H9 (cell line): Measurements from ENCODE around the gene KRT5. TPM values are rescaled to one million over a fixed set of nuclear protein-coding genes. Genes with fewer than 3 reads are reported as not detected.

Experiments
- DNase-seq: peaks from one replicate; pipeline ENCODE4 v3.0.0-alpha.2; 2017
- H2AFZ ChIP-seq: one replicate; pipeline ENCODE4 v1.6.1; 2013; ENCODE audit warnings: mild to moderate bottlenecking, low read length, control low read depth, moderate library complexity
- H2AK5ac ChIP-seq: 2 replicates; pipeline ENCODE4 v1.6.1; 2013; ENCODE audit warnings: low read length, control low read depth, mixed read lengths; ENCODE audit not compliant: insufficient read length
- H2BK120ac ChIP-seq: one replicate; pipeline ENCODE4 v1.6.1; 2013; ENCODE audit warnings: low read depth, mild to moderate bottlenecking, low read length, control low read depth, inconsistent platforms; ENCODE audit not compliant: poor library complexity, severe bottlenecking
- H2BK12ac ChIP-seq: 2 replicates; pipeline ENCODE4 v1.6.1; 2013; ENCODE audit warnings: low read length, control low read depth, mixed read lengths, low read depth; ENCODE audit not compliant: insufficient read length
- H2BK15ac ChIP-seq: 2 replicates; pipeline ENCODE4 v1.6.1; 2013; ENCODE audit warnings: low read depth, low read length, control low read depth
- H2BK20ac ChIP-seq: one replicate; pipeline ENCODE4 v1.6.1; 2013; ENCODE audit warnings: low read depth, mild to moderate bottlenecking, low read length, control low read depth, inconsistent platforms; ENCODE audit not compliant: poor library complexity, severe bottlenecking
- H2BK5ac ChIP-seq: 2 replicates; pipeline ENCODE4 v1.6.1; 2013; ENCODE audit warnings: low read length, control low read depth, mixed read lengths; ENCODE audit not compliant: insufficient read length
- H3K14ac ChIP-seq: 2 replicates; pipeline ENCODE4 v1.6.1; 2013; ENCODE audit warnings: low read length, control low read depth; ENCODE audit not compliant: insufficient read depth
- H3K18ac ChIP-seq: 2 replicates; pipeline ENCODE4 v1.6.1; 2013; ENCODE audit warnings: low read depth, mild to moderate bottlenecking, mixed read lengths, low read length, control low read depth; ENCODE audit not compliant: insufficient read length
- H3K23ac ChIP-seq: 2 replicates; pipeline ENCODE4 v1.6.1; 2013; ENCODE audit warnings: low read length, control low read depth, mixed read lengths, low read depth; ENCODE audit not compliant: insufficient read length
- H3K23me2 ChIP-seq: 2 replicates; pipeline ENCODE4 v1.6.1; 2013; ENCODE audit warnings: low read depth, mild to moderate bottlenecking, mixed read lengths, low read length, control low read depth; ENCODE audit not compliant: insufficient read length, poor library complexity, severe bottlenecking
- H3K27ac ChIP-seq: 2 replicates; pipeline ENCODE4 v1.5.1; 2013; ENCODE audit warnings: low read length, control low read depth, mixed read lengths, low read depth; ENCODE audit not compliant: insufficient read length
- H3K27me3 ChIP-seq: 2 replicates; pipeline ENCODE4 v1.6.1; 2013; ENCODE audit warnings: low read length, control low read depth, inconsistent platforms; ENCODE audit not compliant: insufficient read depth
- H3K4ac ChIP-seq: 2 replicates; pipeline ENCODE4 v1.6.1; 2013; ENCODE audit warnings: low read depth, mild to moderate bottlenecking, control low read depth, inconsistent platforms, low read length, moderate library complexity
- H3K4me1 ChIP-seq: 2 replicates; pipeline ENCODE4 v1.6.1; 2013; ENCODE audit warnings: low read length, control low read depth, inconsistent platforms; ENCODE audit not compliant: insufficient read depth
- H3K4me2 ChIP-seq: 2 replicates; pipeline ENCODE4 v1.6.1; 2013; ENCODE audit warnings: low read length, control low read depth, mixed read lengths; ENCODE audit not compliant: insufficient read length, insufficient read depth
- H3K56ac ChIP-seq: 2 replicates; pipeline ENCODE4 v1.6.1; 2013; ENCODE audit warnings: low read depth, mild to moderate bottlenecking, mixed read lengths, low read length, control low read depth; ENCODE audit not compliant: insufficient read length
- H3K79me1 ChIP-seq: 2 replicates; pipeline ENCODE4 v1.6.1; 2013; ENCODE audit warnings: low read depth, mild to moderate bottlenecking, moderate library complexity, low read length, control low read depth, inconsistent platforms; ENCODE audit not compliant: insufficient read depth, poor library complexity, severe bottlenecking
- H3K79me2 ChIP-seq: 2 replicates; pipeline ENCODE4 v1.6.1; 2013; ENCODE audit warnings: low read length, control low read depth, inconsistent platforms; ENCODE audit not compliant: insufficient read depth
- H3K9ac ChIP-seq: 2 replicates; pipeline ENCODE4 v1.6.1; 2013; ENCODE audit warnings: low read length, control low read depth, mixed read lengths; ENCODE audit not compliant: insufficient read length; ENCODE audit errors: extremely low read depth
- H3K9me3 ChIP-seq: one replicate; pipeline ENCODE4 v1.6.1; 2013; ENCODE audit warnings: low read depth, low read length, inconsistent platforms; ENCODE audit not compliant: control insufficient read depth
- H3T11ph ChIP-seq: one replicate; pipeline ENCODE4 v1.6.1; 2013; ENCODE audit warnings: mild to moderate bottlenecking, low read length, control low read depth, inconsistent platforms
- H4K20me1 ChIP-seq: one replicate; pipeline ENCODE4 v1.6.1; 2013; ENCODE audit not compliant: control insufficient read depth, insufficient read length, insufficient read depth
- H4K5ac ChIP-seq: 2 replicates; pipeline ENCODE4 v1.6.1; 2013; ENCODE audit warnings: low read depth, mild to moderate bottlenecking, mixed read lengths, low read length, control low read depth; ENCODE audit not compliant: insufficient read length
- H4K8ac ChIP-seq: replicated peaks from 2 replicates; pipeline ENCODE4 v1.6.1; 2013; ENCODE audit warnings: low read length, control low read depth, mixed read lengths, low read depth; ENCODE audit not compliant: insufficient read length
- H4K91ac ChIP-seq: 2 replicates; pipeline ENCODE4 v1.6.1; 2013; ENCODE audit warnings: low read depth, mild to moderate bottlenecking, moderate library complexity, mixed read lengths, low read length, control low read depth; ENCODE audit not compliant: insufficient read length
- H3K27ac Mint-ChIP-seq, 3 experiments: 2 replicates in 2 of 3; 3 replicates in 1 of 3; pipeline ENCODE4 v1.8.0; 2020 to 2021; ENCODE audit warnings: mixed read lengths in 3 of 3, mild to moderate bottlenecking in 1 of 3, moderate library complexity in 1 of 3
- H3K27me3 Mint-ChIP-seq: 2 replicates; pipeline ENCODE4 v1.8.0; 2021; ENCODE audit warnings: low read depth, mild to moderate bottlenecking, moderate library complexity, mixed read lengths
- H3K36me3 Mint-ChIP-seq, 3 experiments: 2 replicates in 2 of 3; 3 replicates in 1 of 3; pipeline ENCODE4 v1.8.0; 2020 to 2021; ENCODE audit warnings: low read depth in 3 of 3, mixed read lengths in 3 of 3; ENCODE audit not compliant: insufficient read depth in 1 of 3
- H3K4me1 Mint-ChIP-seq, 2 experiments: 2 replicates each; pipeline ENCODE4 v1.8.0; 2020; ENCODE audit warnings: mixed read lengths in 2 of 2
- H3K4me3 Mint-ChIP-seq, 2 experiments: 2 replicates in 1 of 2; 3 replicates in 1 of 2; pipeline ENCODE4 v1.8.0; 2020 to 2021; ENCODE audit warnings: mild to moderate bottlenecking in 2 of 2, mixed read lengths in 2 of 2, moderate library complexity in 1 of 2
- H3K9me3 Mint-ChIP-seq, 2 experiments: 2 replicates in 1 of 2; 3 replicates in 1 of 2; pipeline ENCODE4 v1.8.0; 2020; ENCODE audit warnings: mild to moderate bottlenecking in 2 of 2, mixed read lengths in 2 of 2, moderate library complexity in 1 of 2
- WGBS: extraction: QIAGEN DNeasy Blood & Tissue Kit; methylation state at CpG from one replicate; pipeline ENCODE4 v1.1.7; 2013; ENCODE audit warnings: missing lambda C conversion rate, low lambda C conversion rate, mixed read lengths; ENCODE audit not compliant: insufficient read length; ENCODE audit errors: extremely low coverage; 5-methylcytosine and 5-hydroxymethylcytosine counted together
- total RNA-seq: library from RNA; stranded (reverse); gene quantifications from 2 replicates; pipeline ENCODE4 v1.2.1, GENCODE V29; 2021
- TF ChIP-seq, protein P1 (sequence below): fragments of 200-600 bp; sonication (generic); conservative IDR thresholded peaks from 3 replicates; pipeline ENCODE4 v1.8.0; 2021; ENCODE audit warnings: antibody characterized with exemption, mild to moderate bottlenecking

The KRT5 gene
- total RNA-seq, 1 experiment from 2014 or later = not detected

DNA sequence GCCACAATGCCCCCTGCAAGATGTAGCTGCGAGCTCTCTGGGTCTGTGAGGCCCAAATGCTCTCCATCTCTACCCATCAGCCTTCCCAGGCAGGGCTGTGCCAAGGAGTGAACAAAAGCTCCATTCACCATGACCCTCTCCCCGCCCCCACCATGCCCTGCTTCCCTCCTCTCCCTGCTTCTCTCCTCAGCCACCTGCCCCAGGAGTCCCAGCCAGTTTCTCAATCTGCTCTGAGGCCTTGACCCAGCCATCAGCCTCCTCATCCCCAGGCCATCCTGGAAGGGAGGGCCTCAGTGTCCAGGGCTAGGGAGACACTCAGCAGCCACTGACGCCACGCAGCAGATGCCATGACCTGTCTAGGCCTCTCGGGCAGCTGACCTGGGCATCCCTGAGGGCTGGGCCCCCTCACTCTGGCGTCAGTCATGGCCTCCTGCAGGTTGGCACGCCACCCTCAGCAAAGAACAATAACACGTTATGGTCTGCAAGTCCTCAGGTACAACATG is 8.5 kb upstream of the KRT5 start:
- TF ChIP-seq, protein P1, sequence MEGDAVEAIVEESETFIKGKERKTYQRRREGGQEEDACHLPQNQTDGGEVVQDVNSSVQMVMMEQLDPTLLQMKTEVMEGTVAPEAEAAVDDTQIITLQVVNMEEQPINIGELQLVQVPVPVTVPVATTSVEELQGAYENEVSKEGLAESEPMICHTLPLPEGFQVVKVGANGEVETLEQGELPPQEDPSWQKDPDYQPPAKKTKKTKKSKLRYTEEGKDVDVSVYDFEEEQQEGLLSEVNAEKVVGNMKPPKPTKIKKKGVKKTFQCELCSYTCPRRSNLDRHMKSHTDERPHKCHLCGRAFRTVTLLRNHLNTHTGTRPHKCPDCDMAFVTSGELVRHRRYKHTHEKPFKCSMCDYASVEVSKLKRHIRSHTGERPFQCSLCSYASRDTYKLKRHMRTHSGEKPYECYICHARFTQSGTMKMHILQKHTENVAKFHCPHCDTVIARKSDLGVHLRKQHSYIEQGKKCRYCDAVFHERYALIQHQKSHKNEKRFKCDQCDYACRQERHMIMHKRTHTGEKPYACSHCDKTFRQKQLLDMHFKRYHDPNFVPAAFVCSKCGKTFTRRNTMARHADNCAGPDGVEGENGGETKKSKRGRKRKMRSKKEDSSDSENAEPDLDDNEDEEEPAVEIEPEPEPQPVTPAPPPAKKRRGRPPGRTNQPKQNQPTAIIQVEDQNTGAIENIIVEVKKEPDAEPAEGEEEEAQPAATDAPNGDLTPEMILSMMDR = no peak
- Histone ChIP-seq H3K4me1 (no peaks in the 10 kb centered on the region), H3K27me3 (no peaks in the 10 kb centered on the region; the same call in 1 of the 2 replicates), H3K23me2 (no peaks in the 10 kb centered on the region), H2BK15ac (no peak overlapping the region), H2BK20ac (no peak overlapping the region), H2BK120ac (no peak overlapping the region), H3K23ac (no peak overlapping the region), H2BK12ac (no peak overlapping the region), H3K79me2 (no peaks in the 10 kb centered on the region), H3K9me3 (no peaks in the 10 kb centered on the region), H4K91ac (no peak overlapping the region), H3K56ac (no peak overlapping the region), H3T11ph (no peak overlapping the region), H3K4ac (no peak overlapping the region), H4K20me1 (no peaks in the 10 kb centered on the region), H3K79me1 (no peaks in the 10 kb centered on the region), H3K18ac (no peak overlapping the region), H2AFZ (no peak overlapping the region), H3K27ac (no peak overlapping the region), H2AK5ac (no peak overlapping the region), H3K9ac (no peak overlapping the region), H3K14ac (no peak overlapping the region; the same call in 1 of the 2 replicates), H3K4me2 (no peak overlapping the region), H2BK5ac (no peak overlapping the region), H4K5ac (no peak overlapping the region), H4K8ac (no peak overlapping the region)
- peaks cover 8% of the 10 kb centered on the region for H3K27me3 Mint-ChIP-seq
- no peak overlapping the region for H3K4me3 Mint-ChIP-seq
- no peaks in the 10 kb centered on the region for H3K9me3 Mint-ChIP-seq
- no peaks in the 10 kb centered on the region for H3K4me1 Mint-ChIP-seq
- no peak for DNase-seq
- WGBS = no CpG with 5 or more reads among the region's 8 CpGs
- peak overlapping the region in 1 of 3 experiments; percentile 70; a peak in 1 of 7 replicates for H3K27ac Mint-ChIP-seq
- H3K36me3 Mint-ChIP-seq = no peaks in the 10 kb centered on the region
